Stimulated activated CD4-positive, alpha-beta T cell treated with anti-CD3 and anti-CD28 coated beads, Interleukin-1b, Interleukin-23, amount 100 ng/mL, for 4 hours (primary cell): ENCODE data around the gene MYRIP.
"Not testable (repeated sequence)": the region's sequence is repeated elsewhere in the genome, so short reads cannot be mapped to it uniquely, and the experiment has no call there.

Experiments used
- DNase-seq, 2 donors: peaks; one replicate each; pipeline ENCODE4 v3.0.0-alpha.2; 2020; ENCODE audit warnings: low read depth in 2 of 2

Gene MYRIP

GRCh38 chr3:39806820-39807219 is 2.6 kb upstream of the MYRIP start:
- DNase-seq: no peak

GRCh38 chr3:39808467-39809180 is 785 bp upstream of the MYRIP start:
- DNase-seq: no peak

- DNase-seq: no peak
These were observed 686 bp downstream of the MYRIP start for GRCh38 chr3:39809995-39810595.

- no peak for DNase-seq
These were observed 1.3 kb downstream of the MYRIP start for GRCh38 chr3:39810647-39811161.

GRCh38 chr3:39811561-39811960 is 2.2 kb downstream of the MYRIP start:
- DNase-seq: no peak

- DNase-seq: no peak
These were observed 3.1 kb downstream of the MYRIP start for GRCh38 chr3:39812537-39812936.

GRCh38 chr3:39814007-39814406 is 4.6 kb downstream of the MYRIP start:
- DNase-seq: no peak

GRCh38 chr3:39819899-39820298 is 10.5 kb downstream of the MYRIP start:
- no peak for DNase-seq

- not testable (repeated sequence) for DNase-seq
These were observed 24.4 kb downstream of the MYRIP start for GRCh38 chr3:39833764-39834163.

- DNase-seq: no peak
These were observed 30.1 kb downstream of the MYRIP start for GRCh38 chr3:39839484-39839883.

- DNase-seq: no peak
These were observed 34.0 kb downstream of the MYRIP start for GRCh38 chr3:39843440-39843839.

GRCh38 chr3:39848365-39848764 is 39.0 kb downstream of the MYRIP start:
- DNase-seq: no peak

- DNase-seq: no peak
These were observed 40.7 kb downstream of the MYRIP start for GRCh38 chr3:39849992-39850715.

- no peak for DNase-seq
These were observed 41.3 kb downstream of the MYRIP start for GRCh38 chr3:39850716-39851032.

GRCh38 chr3:39855517-39855916 is 46.1 kb downstream of the MYRIP start:
- DNase-seq: no peak

- DNase-seq: no peak
These were observed 60.5 kb downstream of the MYRIP start for GRCh38 chr3:39869890-39870289.

GRCh38 chr3:39870706-39871105 is 61.3 kb downstream of the MYRIP start:
- no peak for DNase-seq

- DNase-seq: no peak
These were observed 70.2 kb downstream of the MYRIP start for GRCh38 chr3:39879581-39879980.

GRCh38 chr3:39882111-39882510 is 72.7 kb downstream of the MYRIP start:
- DNase-seq: no peak

- no peak for DNase-seq
These were observed 82.7 kb downstream of the MYRIP start for GRCh38 chr3:39892068-39892467.

GRCh38 chr3:39896184-39896583 is 86.8 kb downstream of the MYRIP start:
- DNase-seq: no peak

GRCh38 chr3:39900462-39901002 is 91.1 kb downstream of the MYRIP start:
- no peak for DNase-seq

- DNase-seq: no peak
These were observed 93.8 kb downstream of the MYRIP start for GRCh38 chr3:39903253-39903652.
